ENCODE results near the gene TEKT4. TPM values are rescaled to one million over a fixed set of nuclear protein-coding genes. Genes with fewer than 3 reads are reported as not detected.
"Not testable (repeated sequence)": the region's sequence is repeated elsewhere in the genome, so short reads cannot be mapped to it uniquely, and the experiment has no call there.

The TEKT4 gene
- total RNA-seq, 6 experiments from 2014 or later, result not detected

GRCh38 chr2:94890234-94890633, 19.0 kb downstream of the TEKT4 start:
- H3K4me1 Mint-ChIP-seq (ENCODE audit: low read depth), result peaks cover 4% of the 10 kb centered on the region

GRCh38 chr2:94895273-94895672, 24.0 kb downstream of the TEKT4 start:
- H3K27me3 Mint-ChIP-seq (ENCODE audit: insufficient read depth); H3K36me3 Mint-ChIP-seq (ENCODE audit: low read depth); H3K4me1 Mint-ChIP-seq (ENCODE audit: low read depth); H3K27ac Mint-ChIP-seq; H3K9me3 Mint-ChIP-seq; H3K4me3 Mint-ChIP-seq: not testable (repeated sequence)
- peak; percentile 2 for DNase-seq

More at GRCh38 chr2:94890234-94890633, 19.0 kb downstream of the TEKT4 start:
- no peak for TF ChIP-seq CTCF (IDR thresholded peaks at IDR 0.05)
- no peak for DNase-seq
- Mint-ChIP-seq H3K4me3 (no peak overlapping the region), H3K27me3 (ENCODE audit: insufficient read depth) (no peaks in the 10 kb centered on the region; the same call in 1 of the 2 replicates), H3K9me3 (no peaks in the 10 kb centered on the region), H3K36me3 (ENCODE audit: low read depth) (no peaks in the 10 kb centered on the region), H3K27ac (no peak overlapping the region)

GRCh38 chr2:94906976-94907375, 35.7 kb downstream of the TEKT4 start:
- not testable (repeated sequence) for H3K9me3 Mint-ChIP-seq; DNase-seq; H3K36me3 Mint-ChIP-seq (ENCODE audit: low read depth); H3K27me3 Mint-ChIP-seq (ENCODE audit: insufficient read depth); H3K4me3 Mint-ChIP-seq; H3K27ac Mint-ChIP-seq; H3K4me1 Mint-ChIP-seq (ENCODE audit: low read depth)

- no peak overlapping the region for H3K4me3 Mint-ChIP-seq
- peak; percentile 55 for DNase-seq
- H3K27me3 Mint-ChIP-seq (ENCODE audit: insufficient read depth), result peaks cover 1% of the 10 kb centered on the region
- no peak for TF ChIP-seq CTCF (IDR thresholded peaks at IDR 0.05)
- H3K9me3 Mint-ChIP-seq, result no peaks in the 10 kb centered on the region
- no peaks in the 10 kb centered on the region for H3K36me3 Mint-ChIP-seq (ENCODE audit: low read depth)
- no peak overlapping the region for H3K27ac Mint-ChIP-seq
- peaks cover 9% of the 10 kb centered on the region; the same call in 1 of the 2 replicates for H3K4me1 Mint-ChIP-seq (ENCODE audit: low read depth)
These were observed 52.0 kb downstream of the TEKT4 start for GRCh38 chr2:94923196-94923595.

- H3K4me1 Mint-ChIP-seq (ENCODE audit: low read depth); H3K4me3 Mint-ChIP-seq; H3K27ac Mint-ChIP-seq; H3K9me3 Mint-ChIP-seq; H3K27me3 Mint-ChIP-seq (ENCODE audit: insufficient read depth); DNase-seq; H3K36me3 Mint-ChIP-seq (ENCODE audit: low read depth): not testable (repeated sequence)
These were observed 53.8 kb downstream of the TEKT4 start for GRCh38 chr2:94924999-94925398.

Other genes starting within 250 kb of the TEKT4 start
- gene MAL, start 154.3 kb downstream of the TEKT4 start, total RNA-seq (2021; fragmentation: NEBNext Ultra II Directional; extraction: Animal tissue kit (Norgen Biotek cat#: 25700)), result not detected

Measured in HFFc6 (cell line).